Measurements from ENCODE around the gene LRRN1.
A peak's percentile ranks its signal among the peaks of the same experiment; 100 is the strongest.
"Not testable (repeated sequence)": the region's sequence is repeated elsewhere in the genome, so short reads cannot be mapped to it uniquely, and the experiment has no call there.

LRRN1 gene

GRCh38 chr3:3815206-3815605, 16.0 kb downstream of the LRRN1 start:
- DNase-seq: no peak

GRCh38 chr3:3816034-3816433, 16.8 kb downstream of the LRRN1 start:
- no peak for DNase-seq

GRCh38 chr3:3817865-3818264, 18.6 kb downstream of the LRRN1 start:
- no peak for DNase-seq

- DNase-seq: no peak
Observed at GRCh38 chr3:3821777-3822176, 22.5 kb downstream of the LRRN1 start.

- no peak for DNase-seq
Observed at GRCh38 chr3:3825035-3825434, 25.8 kb downstream of the LRRN1 start.

GRCh38 chr3:3826521-3826920, 27.3 kb downstream of the LRRN1 start:
- DNase-seq: no peak

GRCh38 chr3:3827111-3827510, 27.9 kb downstream of the LRRN1 start:
- DNase-seq: no peak

- DNase-seq: not testable (repeated sequence)
Observed at GRCh38 chr3:3828417-3828816, 29.2 kb downstream of the LRRN1 start.

GRCh38 chr3:3836845-3837244, 37.6 kb downstream of the LRRN1 start:
- no peak for DNase-seq

GRCh38 chr3:3842356-3842755, 43.1 kb downstream of the LRRN1 start:
- DNase-seq: no peak

GRCh38 chr3:3847994-3848922, 49.0 kb downstream of the LRRN1 start:
- DNase-seq: no peak

- no peak for DNase-seq
Observed at GRCh38 chr3:3848923-3849275, 49.7 kb downstream of the LRRN1 start.

GRCh38 chr3:3851621-3852323, 52.5 kb downstream of the LRRN1 start:
- DNase-seq: peak in 1 of 5 experiments; percentile 3

- DNase-seq: no peak
Observed at GRCh38 chr3:3853544-3853943, 54.3 kb downstream of the LRRN1 start.

- DNase-seq: no peak
Observed at GRCh38 chr3:3855056-3855455, 55.8 kb downstream of the LRRN1 start.

GRCh38 chr3:3860235-3860634, 61.0 kb downstream of the LRRN1 start:
- DNase-seq: no peak

- no peak for DNase-seq
Observed at GRCh38 chr3:3862534-3862933, 63.3 kb downstream of the LRRN1 start.

GRCh38 chr3:3875491-3875890, 76.3 kb downstream of the LRRN1 start:
- no peak for DNase-seq

- no peak for DNase-seq
Observed at GRCh38 chr3:3881050-3881449, 81.8 kb downstream of the LRRN1 start.

GRCh38 chr3:3887311-3887710, 88.1 kb downstream of the LRRN1 start:
- not testable (repeated sequence) for DNase-seq

GRCh38 chr3:3893590-3893989, 94.4 kb downstream of the LRRN1 start:
- DNase-seq: no peak

Measured in T-helper 2 cell (primary cell).